ENCODE data around the gene TMEM47.

The TMEM47 gene

GRCh38 chrX:34656842-34657725 lies at the start of gene TMEM47:
TMEM47 (minus strand) TSS chrX:34657285; CDS start chrX:34657029, 256 bp downstream.
- Histone ChIP-seq H3K9me3 (ENCODE audit: control insufficient read depth in 1 of 2, low read length in 2 of 2) (no peaks in the 10 kb centered on the region), H3K4me3 (ENCODE audit: low read depth in 1 of 2, low read length in 2 of 2) (peak within 1 kb of the TSS; percentile 45 to 60), H3K4me1 (ENCODE audit: control insufficient read depth in 1 of 2, insufficient read depth in 2 of 2, low read length in 2 of 2) (no peaks in the 10 kb centered on the region), H3K27ac (ENCODE audit: low read depth, low read length) (peak within 1 kb of the TSS; percentile 32), H3K36me3 (ENCODE audit: control insufficient read depth in 1 of 2, insufficient read depth in 2 of 2, low read length in 2 of 2) (no peaks in the 10 kb centered on the region), H3K27me3 (ENCODE audit: control insufficient read depth in 1 of 2, insufficient read depth in 2 of 2, low read length in 2 of 2) (peaks cover 0 to 3% of the 10 kb centered on the region in 2 donors), H3K9ac (ENCODE audit: low read depth in 1 of 2, low read length in 2 of 2) (peak within 1 kb of the TSS in 1 of 2 donors; percentile 43)

- Histone ChIP-seq H3K4me3 (ENCODE audit: low read depth in 1 of 2, low read length in 2 of 2) (no peak overlapping the region), H3K9ac (ENCODE audit: low read depth in 1 of 2, low read length in 2 of 2) (no peak overlapping the region), H3K9me3 (ENCODE audit: control insufficient read depth in 1 of 2, low read length in 2 of 2) (no peaks in the 10 kb centered on the region), H3K27me3 (ENCODE audit: control insufficient read depth in 1 of 2, insufficient read depth in 2 of 2, low read length in 2 of 2) (no peaks in the 10 kb centered on the region), H3K4me1 (ENCODE audit: control insufficient read depth in 1 of 2, insufficient read depth in 2 of 2, low read length in 2 of 2) (no peaks in the 10 kb centered on the region), H3K27ac (ENCODE audit: low read depth, low read length) (no peak overlapping the region), H3K36me3 (ENCODE audit: control insufficient read depth in 1 of 2, insufficient read depth in 2 of 2, low read length in 2 of 2) (no peaks in the 10 kb centered on the region)
Observed at GRCh38 chrX:34687095-34687494, 30.0 kb upstream of the TMEM47 start.

- no peak overlapping the region for H3K9ac ChIP-seq (ENCODE audit: low read depth in 1 of 2, low read length in 2 of 2)
- no peaks in the 10 kb centered on the region for H3K27me3 ChIP-seq (ENCODE audit: control insufficient read depth in 1 of 2, insufficient read depth in 2 of 2, low read length in 2 of 2)
- H3K27ac ChIP-seq (ENCODE audit: low read depth, low read length), result no peak overlapping the region
- no peaks in the 10 kb centered on the region for H3K9me3 ChIP-seq (ENCODE audit: control insufficient read depth in 1 of 2, low read length in 2 of 2)
- no peaks in the 10 kb centered on the region for H3K36me3 ChIP-seq (ENCODE audit: control insufficient read depth in 1 of 2, insufficient read depth in 2 of 2, low read length in 2 of 2)
- no peak overlapping the region for H3K4me3 ChIP-seq (ENCODE audit: low read depth in 1 of 2, low read length in 2 of 2)
- no peaks in the 10 kb centered on the region for H3K4me1 ChIP-seq (ENCODE audit: control insufficient read depth in 1 of 2, insufficient read depth in 2 of 2, low read length in 2 of 2)
Observed at GRCh38 chrX:34659575-34659974, 2.5 kb upstream of the TMEM47 start.

GRCh38 chrX:34658326-34658725 lies 1.2 kb upstream of the TMEM47 start:
- Histone ChIP-seq H3K9me3 (ENCODE audit: control insufficient read depth in 1 of 2, low read length in 2 of 2) (no peaks in the 10 kb centered on the region), H3K27ac (ENCODE audit: low read depth, low read length) (no peak overlapping the region), H3K36me3 (ENCODE audit: control insufficient read depth in 1 of 2, insufficient read depth in 2 of 2, low read length in 2 of 2) (no peaks in the 10 kb centered on the region), H3K9ac (ENCODE audit: low read depth in 1 of 2, low read length in 2 of 2) (no peak overlapping the region), H3K27me3 (ENCODE audit: control insufficient read depth in 1 of 2, insufficient read depth in 2 of 2, low read length in 2 of 2) (peaks cover 0 to 3% of the 10 kb centered on the region in 2 donors), H3K4me3 (ENCODE audit: low read depth in 1 of 2, low read length in 2 of 2) (no peak overlapping the region), H3K4me1 (ENCODE audit: control insufficient read depth in 1 of 2, insufficient read depth in 2 of 2, low read length in 2 of 2) (no peaks in the 10 kb centered on the region)

- Histone ChIP-seq H3K4me3 (ENCODE audit: low read depth in 1 of 2, low read length in 2 of 2) (peak overlapping the region; percentile 43 to 45), H3K27me3 (ENCODE audit: control insufficient read depth in 1 of 2, insufficient read depth in 2 of 2, low read length in 2 of 2) (peaks cover 0 to 3% of the 10 kb centered on the region in 2 donors), H3K9ac (ENCODE audit: low read depth in 1 of 2, low read length in 2 of 2) (no peak overlapping the region), H3K4me1 (ENCODE audit: control insufficient read depth in 1 of 2, insufficient read depth in 2 of 2, low read length in 2 of 2) (no peaks in the 10 kb centered on the region), H3K27ac (ENCODE audit: low read depth, low read length) (no peak overlapping the region), H3K36me3 (ENCODE audit: control insufficient read depth in 1 of 2, insufficient read depth in 2 of 2, low read length in 2 of 2) (no peaks in the 10 kb centered on the region), H3K9me3 (ENCODE audit: control insufficient read depth in 1 of 2, low read length in 2 of 2) (no peaks in the 10 kb centered on the region)
Observed at GRCh38 chrX:34657726-34658070, 613 bp upstream of the TMEM47 start.

- H3K27ac ChIP-seq (ENCODE audit: low read depth, low read length), result peak overlapping the region; percentile 32
- H3K4me3 ChIP-seq (ENCODE audit: low read depth in 1 of 2, low read length in 2 of 2), result peak overlapping the region; percentile 45 to 60
- H3K36me3 ChIP-seq (ENCODE audit: control insufficient read depth in 1 of 2, insufficient read depth in 2 of 2, low read length in 2 of 2), result no peaks in the 10 kb centered on the region
- no peaks in the 10 kb centered on the region for H3K9me3 ChIP-seq (ENCODE audit: control insufficient read depth in 1 of 2, low read length in 2 of 2)
- H3K27me3 ChIP-seq (ENCODE audit: control insufficient read depth in 1 of 2, insufficient read depth in 2 of 2, low read length in 2 of 2), result peaks cover 0 to 3% of the 10 kb centered on the region in 2 donors
- no peaks in the 10 kb centered on the region for H3K4me1 ChIP-seq (ENCODE audit: control insufficient read depth in 1 of 2, insufficient read depth in 2 of 2, low read length in 2 of 2)
- H3K9ac ChIP-seq (ENCODE audit: low read depth in 1 of 2, low read length in 2 of 2), result peak overlapping the region in 1 of 2 donors; percentile 43
Observed at GRCh38 chrX:34656467-34656841, 631 bp downstream of the TMEM47 start.

GRCh38 chrX:34655501-34656455 lies 1.3 kb downstream of the TMEM47 start:
- peak overlapping the region; percentile 32 for H3K27ac ChIP-seq (ENCODE audit: low read depth, low read length)
- H3K9ac ChIP-seq (ENCODE audit: low read depth in 1 of 2, low read length in 2 of 2), result peak overlapping the region in 1 of 2 donors; percentile 43
- H3K9me3 ChIP-seq (ENCODE audit: control insufficient read depth in 1 of 2, low read length in 2 of 2), result no peaks in the 10 kb centered on the region
- no peaks in the 10 kb centered on the region for H3K36me3 ChIP-seq (ENCODE audit: control insufficient read depth in 1 of 2, insufficient read depth in 2 of 2, low read length in 2 of 2)
- peak overlapping the region; percentile 45 to 60 for H3K4me3 ChIP-seq (ENCODE audit: low read depth in 1 of 2, low read length in 2 of 2)
- no peaks in the 10 kb centered on the region for H3K4me1 ChIP-seq (ENCODE audit: control insufficient read depth in 1 of 2, insufficient read depth in 2 of 2, low read length in 2 of 2)
- H3K27me3 ChIP-seq (ENCODE audit: control insufficient read depth in 1 of 2, insufficient read depth in 2 of 2, low read length in 2 of 2), result peaks cover 0 to 3% of the 10 kb centered on the region in 2 donors

- Histone ChIP-seq H3K27me3 (ENCODE audit: control insufficient read depth in 1 of 2, insufficient read depth in 2 of 2, low read length in 2 of 2) (peaks cover 0 to 3% of the 10 kb centered on the region in 2 donors), H3K9ac (ENCODE audit: low read depth in 1 of 2, low read length in 2 of 2) (peak overlapping the region in 1 of 2 donors; percentile 43), H3K4me1 (ENCODE audit: control insufficient read depth in 1 of 2, insufficient read depth in 2 of 2, low read length in 2 of 2) (no peaks in the 10 kb centered on the region), H3K4me3 (ENCODE audit: low read depth in 1 of 2, low read length in 2 of 2) (peak overlapping the region; percentile 21 to 29), H3K27ac (ENCODE audit: low read depth, low read length) (no peak overlapping the region), H3K9me3 (ENCODE audit: control insufficient read depth in 1 of 2, low read length in 2 of 2) (no peaks in the 10 kb centered on the region), H3K36me3 (ENCODE audit: control insufficient read depth in 1 of 2, insufficient read depth in 2 of 2, low read length in 2 of 2) (no peaks in the 10 kb centered on the region)
Observed at GRCh38 chrX:34654696-34655490, 2.2 kb downstream of the TMEM47 start.

- Histone ChIP-seq H3K36me3 (ENCODE audit: control insufficient read depth in 1 of 2, insufficient read depth in 2 of 2, low read length in 2 of 2) (no peaks in the 10 kb centered on the region), H3K4me1 (ENCODE audit: control insufficient read depth in 1 of 2, insufficient read depth in 2 of 2, low read length in 2 of 2) (no peaks in the 10 kb centered on the region), H3K4me3 (ENCODE audit: low read depth in 1 of 2, low read length in 2 of 2) (peak overlapping the region in 1 of 2 donors; percentile 29), H3K9ac (ENCODE audit: low read depth in 1 of 2, low read length in 2 of 2) (no peak overlapping the region), H3K27me3 (ENCODE audit: control insufficient read depth in 1 of 2, insufficient read depth in 2 of 2, low read length in 2 of 2) (peaks cover 0 to 3% of the 10 kb centered on the region in 2 donors), H3K27ac (ENCODE audit: low read depth, low read length) (no peak overlapping the region), H3K9me3 (ENCODE audit: control insufficient read depth in 1 of 2, low read length in 2 of 2) (no peaks in the 10 kb centered on the region)
Observed at GRCh38 chrX:34653811-34654210, 3.3 kb downstream of the TMEM47 start.

All from duodenal mucosa (tissue), 2 donors.